Neural cell (in vitro differentiated cells): ENCODE measurements around the gene NGFR. TPM values are rescaled to one million over a fixed set of nuclear protein-coding genes. Genes with fewer than 3 reads are reported as not detected.

ENCODE experiments used
- H2AFZ ChIP-seq: fragments of 200-600, 300-800 bp; sonication (generic), shearing (Covaris generic); 2 replicates; pipeline ENCODE4 v1.6.0; 2014; ENCODE audit warnings: low read depth, mild to moderate bottlenecking, antibody characterized with exemption, low read length, moderate library complexity
- H3F3A ChIP-seq: fragments of 200-600 bp; shearing (Covaris generic); 2 replicates; pipeline ENCODE4 v1.6.1; 2016; ENCODE audit warnings: mild to moderate bottlenecking, moderate library complexity, mixed read lengths, antibody characterized with exemption, low read length; ENCODE audit not compliant: insufficient read depth, poor library complexity, severe bottlenecking
- H3K27ac ChIP-seq: fragments of 200-600, 300-800 bp; sonication (generic), shearing (Covaris generic); 2 replicates; pipeline ENCODE4 v1.5.1; 2014; ENCODE audit warnings: mild to moderate bottlenecking, low read length, moderate library complexity
- H3K27me3 ChIP-seq: fragments of 300-800, 200-600 bp; sonication (generic), shearing (Covaris generic); 2 replicates; pipeline ENCODE4 v1.6.0; 2014; ENCODE audit warnings: mild to moderate bottlenecking, low read depth, low read length, moderate library complexity; ENCODE audit not compliant: insufficient read depth
- H3K36me3 ChIP-seq: fragments of 300-800, 200-600 bp; sonication (generic), shearing (Covaris generic); 2 replicates; pipeline ENCODE4 v1.5.1; 2014; ENCODE audit warnings: mild to moderate bottlenecking, antibody characterized with exemption, low read length, moderate library complexity; ENCODE audit not compliant: insufficient read depth
- H3K4me2 ChIP-seq: fragments of 300-800, 200-600 bp; sonication (generic), shearing (Covaris generic); 2 replicates; pipeline ENCODE4 v1.6.0; 2014; ENCODE audit warnings: mild to moderate bottlenecking, low read length
- H3K4me3 ChIP-seq: fragments of 300-800, 200-600 bp; sonication (generic), shearing (Covaris generic); 2 replicates; pipeline ENCODE4 v1.5.1; 2014; ENCODE audit warnings: mild to moderate bottlenecking, low read length, moderate library complexity
- H3K79me2 ChIP-seq: fragments of 200-600 bp; shearing (Covaris generic); replicated peaks from 2 replicates; pipeline ENCODE4 v1.6.0; 2014; ENCODE audit warnings: mild to moderate bottlenecking, low read length, moderate library complexity; ENCODE audit not compliant: insufficient read depth
- H3K9ac ChIP-seq: fragments of 300-800, 200-600 bp; sonication (generic), shearing (Covaris generic); 2 replicates; pipeline ENCODE4 v1.6.1; 2016; ENCODE audit warnings: mild to moderate bottlenecking, low read length, mixed read lengths
- H3K9me2 ChIP-seq: fragments of 200-600 bp; shearing (Covaris generic); 2 replicates; pipeline ENCODE4 v1.6.1; 2016; ENCODE audit warnings: mild to moderate bottlenecking, low read length, mixed read lengths; ENCODE audit not compliant: insufficient read depth
- H3K9me3 ChIP-seq: fragments of 200-600, 300-800 bp; sonication (generic), shearing (Covaris generic); 2 replicates; pipeline ENCODE4 v1.6.1; 2016; ENCODE audit warnings: mild to moderate bottlenecking, mixed run types, low read length, moderate library complexity, mixed read lengths
- H4K20me1 ChIP-seq: fragments of 200-600 bp; shearing (Covaris generic); 2 replicates; pipeline ENCODE4 v1.6.1; 2016; ENCODE audit warnings: mild to moderate bottlenecking, mixed run types; ENCODE audit not compliant: insufficient read depth
- EP300 ChIP-seq: fragments of 450-650 bp; conservative IDR thresholded peaks from 2 replicates; pipeline ENCODE4 v1.6.1; 2014; ENCODE audit warnings: antibody characterized with exemption, mild to moderate bottlenecking, moderate library complexity; ENCODE audit not compliant: poor library complexity, severe bottlenecking
- EZH2 ChIP-seq: fragments of 200-600, 300-800 bp; shearing (Covaris generic), sonication (generic); IDR thresholded peaks from 2 replicates; pipeline ENCODE4 v1.6.1; 2014; ENCODE audit warnings: antibody characterized with exemption, low read length, borderline replicate concordance, mild to moderate bottlenecking; ENCODE audit not compliant: insufficient read depth, poor library complexity, severe bottlenecking
- MXI1 ChIP-seq: fragments of 450-650 bp; conservative IDR thresholded peaks from 2 replicates; pipeline ENCODE4 v1.6.1; 2014; ENCODE audit warnings: antibody characterized with exemption, mild to moderate bottlenecking; ENCODE audit not compliant: poor library complexity, severe bottlenecking
- POLR2AphosphoS5 ChIP-seq: IDR thresholded peaks from 2 replicates; pipeline ENCODE4 v1.6.1; 2012
- RAD21 ChIP-seq: fragments of 450-650 bp; conservative IDR thresholded peaks from 2 replicates; pipeline ENCODE4 v1.6.1; 2014; ENCODE audit warnings: antibody characterized with exemption, mild to moderate bottlenecking, moderate library complexity
- SMC3 ChIP-seq: fragments of 450-650 bp; conservative IDR thresholded peaks from 2 replicates; pipeline ENCODE4 v1.6.1; 2014; ENCODE audit warnings: antibody characterized with exemption, mild to moderate bottlenecking, moderate library complexity; ENCODE audit not compliant: poor library complexity
- TAF1 ChIP-seq: IDR thresholded peaks from 2 replicates; pipeline ENCODE4 v1.6.1; 2012; ENCODE audit warnings: low read depth
- polyA plus RNA-seq: library from polyadenylated mRNA; depleted of rRNA; stranded (reverse); fragments of >200 nt; gene quantifications from 2 replicates; pipeline ENCODE4 v1.2.3, GENCODE V29; 2014
- TF ChIP-seq, protein P1 (sequence below): fragments of 450-650 bp; IDR thresholded peaks from 2 replicates; pipeline ENCODE4 v1.5.1; 2014; ENCODE audit warnings: antibody characterized with exemption, mild to moderate bottlenecking, moderate library complexity; ENCODE audit not compliant: poor library complexity, severe bottlenecking
- TF ChIP-seq, protein P2 (sequence below): IDR thresholded peaks from 2 replicates; pipeline ENCODE4 v1.6.1; 2012; ENCODE audit warnings: borderline replicate concordance

Gene NGFR
- polyA plus RNA-seq, 1 donor from 2014 or later: 3.6 TPM

DNA sequence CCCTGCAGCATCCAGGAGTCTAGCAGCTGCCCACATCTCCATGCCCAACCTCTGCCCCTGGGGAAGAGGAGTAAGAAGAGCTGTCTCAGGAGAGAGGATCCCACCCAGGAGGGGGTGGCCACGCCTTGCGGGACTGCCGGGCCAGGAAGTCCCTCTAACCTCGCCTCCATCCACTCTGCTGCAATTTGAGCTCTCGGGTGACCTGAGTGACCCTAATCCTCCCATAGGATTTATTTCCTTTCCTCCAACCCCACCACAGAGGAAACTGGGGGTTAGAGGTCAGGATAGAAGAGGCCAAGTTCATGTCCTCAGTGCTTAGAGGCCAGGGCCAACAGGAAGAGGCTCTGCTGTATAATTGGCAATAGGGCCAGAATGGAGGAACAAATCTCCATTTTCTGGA is 22.6 kb upstream of the NGFR start:
- Histone ChIP-seq H3K9ac (no peak overlapping the region), H3K36me3 (no peaks in the 10 kb centered on the region), H3K9me3 (no peaks in the 10 kb centered on the region), H3K4me3 (no peak overlapping the region), H4K20me1 (no peaks in the 10 kb centered on the region), H3K79me2 (no peaks in the 10 kb centered on the region), H2AFZ (no peak overlapping the region), H3K27me3 (peaks cover 21% of the 10 kb centered on the region), H3K27ac (no peak overlapping the region), H3F3A (no peaks in the 10 kb centered on the region), H3K4me2 (no peak overlapping the region), H3K9me2 (no peaks in the 10 kb centered on the region)
- TF ChIP-seq EP300 (no peak), MXI1 (no peak), EZH2 (no peak), RAD21 (no peak), SMC3 (no peak), TAF1 (no peak), POLR2AphosphoS5 (no peak)
- TF ChIP-seq, protein P1, sequence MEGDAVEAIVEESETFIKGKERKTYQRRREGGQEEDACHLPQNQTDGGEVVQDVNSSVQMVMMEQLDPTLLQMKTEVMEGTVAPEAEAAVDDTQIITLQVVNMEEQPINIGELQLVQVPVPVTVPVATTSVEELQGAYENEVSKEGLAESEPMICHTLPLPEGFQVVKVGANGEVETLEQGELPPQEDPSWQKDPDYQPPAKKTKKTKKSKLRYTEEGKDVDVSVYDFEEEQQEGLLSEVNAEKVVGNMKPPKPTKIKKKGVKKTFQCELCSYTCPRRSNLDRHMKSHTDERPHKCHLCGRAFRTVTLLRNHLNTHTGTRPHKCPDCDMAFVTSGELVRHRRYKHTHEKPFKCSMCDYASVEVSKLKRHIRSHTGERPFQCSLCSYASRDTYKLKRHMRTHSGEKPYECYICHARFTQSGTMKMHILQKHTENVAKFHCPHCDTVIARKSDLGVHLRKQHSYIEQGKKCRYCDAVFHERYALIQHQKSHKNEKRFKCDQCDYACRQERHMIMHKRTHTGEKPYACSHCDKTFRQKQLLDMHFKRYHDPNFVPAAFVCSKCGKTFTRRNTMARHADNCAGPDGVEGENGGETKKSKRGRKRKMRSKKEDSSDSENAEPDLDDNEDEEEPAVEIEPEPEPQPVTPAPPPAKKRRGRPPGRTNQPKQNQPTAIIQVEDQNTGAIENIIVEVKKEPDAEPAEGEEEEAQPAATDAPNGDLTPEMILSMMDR: no peak
- TF ChIP-seq, protein P2, sequence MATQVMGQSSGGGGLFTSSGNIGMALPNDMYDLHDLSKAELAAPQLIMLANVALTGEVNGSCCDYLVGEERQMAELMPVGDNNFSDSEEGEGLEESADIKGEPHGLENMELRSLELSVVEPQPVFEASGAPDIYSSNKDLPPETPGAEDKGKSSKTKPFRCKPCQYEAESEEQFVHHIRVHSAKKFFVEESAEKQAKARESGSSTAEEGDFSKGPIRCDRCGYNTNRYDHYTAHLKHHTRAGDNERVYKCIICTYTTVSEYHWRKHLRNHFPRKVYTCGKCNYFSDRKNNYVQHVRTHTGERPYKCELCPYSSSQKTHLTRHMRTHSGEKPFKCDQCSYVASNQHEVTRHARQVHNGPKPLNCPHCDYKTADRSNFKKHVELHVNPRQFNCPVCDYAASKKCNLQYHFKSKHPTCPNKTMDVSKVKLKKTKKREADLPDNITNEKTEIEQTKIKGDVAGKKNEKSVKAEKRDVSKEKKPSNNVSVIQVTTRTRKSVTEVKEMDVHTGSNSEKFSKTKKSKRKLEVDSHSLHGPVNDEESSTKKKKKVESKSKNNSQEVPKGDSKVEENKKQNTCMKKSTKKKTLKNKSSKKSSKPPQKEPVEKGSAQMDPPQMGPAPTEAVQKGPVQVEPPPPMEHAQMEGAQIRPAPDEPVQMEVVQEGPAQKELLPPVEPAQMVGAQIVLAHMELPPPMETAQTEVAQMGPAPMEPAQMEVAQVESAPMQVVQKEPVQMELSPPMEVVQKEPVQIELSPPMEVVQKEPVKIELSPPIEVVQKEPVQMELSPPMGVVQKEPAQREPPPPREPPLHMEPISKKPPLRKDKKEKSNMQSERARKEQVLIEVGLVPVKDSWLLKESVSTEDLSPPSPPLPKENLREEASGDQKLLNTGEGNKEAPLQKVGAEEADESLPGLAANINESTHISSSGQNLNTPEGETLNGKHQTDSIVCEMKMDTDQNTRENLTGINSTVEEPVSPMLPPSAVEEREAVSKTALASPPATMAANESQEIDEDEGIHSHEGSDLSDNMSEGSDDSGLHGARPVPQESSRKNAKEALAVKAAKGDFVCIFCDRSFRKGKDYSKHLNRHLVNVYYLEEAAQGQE: no peak

DNA sequence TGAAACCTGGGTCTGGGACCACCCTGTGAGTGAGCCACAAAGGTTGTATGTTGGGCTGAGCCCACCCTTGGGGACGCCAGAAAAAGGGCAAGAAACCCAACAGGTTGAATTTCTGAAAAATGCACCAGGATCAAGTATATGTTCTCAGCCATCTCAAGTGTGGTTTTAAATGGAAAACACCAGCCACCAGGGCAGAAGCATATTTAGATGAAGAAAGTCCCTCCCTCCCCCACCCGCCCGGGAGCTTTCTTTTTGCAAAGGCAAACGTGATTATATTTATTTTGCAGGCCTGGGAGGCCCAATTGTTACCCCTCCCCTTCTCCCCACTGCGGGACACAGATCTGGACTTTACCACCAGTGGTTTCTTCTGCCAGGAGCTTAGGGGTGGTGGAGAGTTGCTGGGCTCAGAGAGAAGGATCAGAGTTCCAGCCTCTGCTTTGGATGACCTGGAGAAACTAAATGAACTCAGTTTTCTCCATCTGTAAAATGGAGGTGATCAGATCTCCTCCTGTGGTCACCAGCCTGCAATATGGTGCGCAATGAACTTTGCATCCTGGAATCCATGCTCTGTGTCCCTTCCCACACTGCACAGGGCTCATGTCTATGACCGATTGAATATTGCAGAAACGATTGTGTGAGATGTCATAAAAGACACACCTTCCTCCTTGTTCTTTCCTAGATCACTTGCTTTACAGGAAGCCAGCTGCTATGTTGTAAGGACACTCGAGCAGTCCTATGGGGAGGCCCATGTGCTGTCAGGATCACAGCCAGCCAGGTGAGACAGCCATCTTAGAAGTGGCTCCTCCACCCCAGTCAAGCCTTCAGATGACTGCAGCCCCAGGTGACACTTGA is 21.0 kb upstream of the NGFR start:
- no peak overlapping the region for H3K4me2 ChIP-seq
- peaks cover 24% of the 10 kb centered on the region for H3K27me3 ChIP-seq
- no peak overlapping the region for H3K27ac ChIP-seq
- no peaks in the 10 kb centered on the region for H3K79me2 ChIP-seq
- no peaks in the 10 kb centered on the region for H3K9me2 ChIP-seq
- H3F3A ChIP-seq: no peaks in the 10 kb centered on the region
- no peak overlapping the region for H2AFZ ChIP-seq
- H3K9me3 ChIP-seq: no peaks in the 10 kb centered on the region
- H4K20me1 ChIP-seq: no peaks in the 10 kb centered on the region
- H3K36me3 ChIP-seq: no peaks in the 10 kb centered on the region
- no peak overlapping the region for H3K4me3 ChIP-seq
- TF ChIP-seq RAD21 (no peak), SMC3 (no peak), TAF1 (no peak), POLR2AphosphoS5 (no peak), MXI1 (no peak)
- no peak overlapping the region for H3K9ac ChIP-seq
